ENCODE data around the gene PKMYT1.

PKMYT1 gene

DNA sequence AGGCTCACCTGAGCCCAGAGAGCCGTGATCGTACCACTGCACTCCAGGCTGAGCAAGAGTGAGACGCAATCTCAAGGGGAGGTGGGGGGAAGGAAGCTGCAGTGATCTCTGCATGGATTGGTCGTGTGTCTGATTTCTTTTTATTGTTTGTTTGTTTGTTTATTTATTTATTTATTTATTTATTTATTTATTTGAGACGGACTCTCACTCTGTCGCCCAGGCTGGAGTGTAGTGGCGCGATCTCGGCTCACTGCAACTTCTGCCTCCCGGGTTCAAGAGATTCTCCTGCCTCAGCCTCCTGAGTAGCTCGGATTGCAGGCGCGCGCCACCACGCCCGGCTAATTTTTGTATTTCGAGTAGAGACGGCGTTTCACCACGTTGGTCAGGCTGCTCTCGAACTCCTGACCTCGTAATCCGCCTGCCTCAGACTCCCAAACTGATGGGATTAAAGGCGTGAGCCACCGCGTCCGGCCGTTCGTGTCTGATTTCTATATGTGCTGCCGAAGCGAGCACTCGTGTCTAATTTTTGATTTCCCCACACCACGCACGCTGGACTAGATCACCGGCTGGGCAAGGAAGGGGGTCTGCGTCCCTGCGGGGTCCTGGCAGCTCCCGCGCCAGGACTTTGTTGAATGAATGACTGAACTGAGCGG, 39.5 kb upstream of the PKMYT1 start:
- Histone ChIP-seq H3K27me3 (ENCODE audit: insufficient read depth, low read length, poor library complexity) (no peaks in the 10 kb centered on the region), H3K4me3 (ENCODE audit: low read length) (no peak overlapping the region), H2BK5ac (ENCODE audit: low read length) (peak overlapping the region; percentile 23), H3K79me1 (ENCODE audit: low read length) (peaks cover 8% of the 10 kb centered on the region), H3K4ac (ENCODE audit: low read depth, low read length) (no peak overlapping the region), H2BK120ac (ENCODE audit: low read depth, low read length) (no peak overlapping the region), H3K23ac (ENCODE audit: low read length) (no peak overlapping the region), H2AK5ac (ENCODE audit: low read length) (no peak overlapping the region), H3K4me1 (ENCODE audit: control insufficient read depth, low read depth, low read length) (peaks cover 12% of the 10 kb centered on the region), H3K18ac (ENCODE audit: low read length) (no peak overlapping the region), H2BK15ac (replicated peaks; ENCODE audit: low read depth) (no peak overlapping the region), H3K27ac (ENCODE audit: low read depth, low read length) (no peak overlapping the region), H3K36me3 (ENCODE audit: control insufficient read depth, insufficient read depth, low read length) (peaks cover 2% of the 10 kb centered on the region), H3K79me2 (ENCODE audit: control insufficient read depth, insufficient read depth, low read length) (peaks cover 21% of the 10 kb centered on the region), H4K5ac (ENCODE audit: low read length) (no peak overlapping the region), H3K9ac (ENCODE audit: low read length) (peak overlapping the region; percentile 69), H3K4me2 (ENCODE audit: low read length) (peak overlapping the region; percentile 83), H3K56ac (ENCODE audit: low read length) (peak overlapping the region; percentile 85), H4K8ac (ENCODE audit: low read depth, low read length) (no peak overlapping the region)
- WGBS (ENCODE audit: extremely low coverage, insufficient coverage, low lambda C conversion rate): no CpG with 5 or more reads among the region's 40 CpGs
- DNase-seq: no peak

DNA sequence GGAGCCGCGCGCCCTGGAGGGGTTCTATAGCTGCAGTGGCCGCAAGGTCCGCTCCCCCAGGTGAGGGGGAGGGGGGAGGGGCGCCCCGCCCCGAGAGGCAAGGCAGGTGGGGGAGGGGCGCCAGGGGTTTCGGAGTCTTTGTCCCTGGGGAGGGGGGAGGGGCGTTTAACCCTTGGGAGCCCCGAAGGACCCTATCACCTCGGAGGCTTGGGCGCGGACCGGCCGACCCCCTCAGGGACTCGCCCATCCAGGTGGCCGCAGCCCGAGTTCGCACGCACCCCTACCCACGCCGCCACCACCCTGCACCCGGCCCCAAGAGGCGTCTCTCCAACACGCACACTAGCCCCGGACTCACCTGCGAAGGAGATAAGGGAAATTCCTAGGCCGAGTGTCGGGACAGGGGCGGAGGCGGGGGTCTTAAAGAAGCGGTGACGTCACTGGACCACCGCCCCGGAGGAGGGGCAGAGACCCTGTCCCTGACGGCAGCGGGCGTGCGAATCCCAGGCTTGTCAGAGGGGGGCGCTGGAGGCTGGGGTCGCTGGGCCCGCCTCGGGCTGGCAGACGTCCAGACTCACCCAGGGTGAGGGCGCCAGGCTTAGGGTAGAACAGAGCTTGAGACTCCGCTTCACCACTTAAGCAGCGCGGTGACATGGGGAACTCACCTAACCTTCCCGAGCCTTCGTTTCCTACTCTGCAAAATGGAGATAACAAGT, 37.7 kb upstream of the PKMYT1 start, which contains the start of gene CLDN6:
TSS of gene CLDN6 (minus strand) at position 390 of the 713 bp plus-strand sequence. CDS start 2,162 bp downstream, outside the sequence.
- Histone ChIP-seq H3K79me1 (ENCODE audit: low read length) (peaks cover 6% of the 10 kb centered on the region), H3K56ac (ENCODE audit: low read length) (peak within 1 kb of the TSS; percentile 97), H3K27me3 (ENCODE audit: insufficient read depth, low read length, poor library complexity) (no peaks in the 10 kb centered on the region), H2BK15ac (replicated peaks; ENCODE audit: low read depth) (no peak within 1 kb of the TSS), H3K18ac (ENCODE audit: low read length) (peak within 1 kb of the TSS; percentile 92), H3K4me2 (ENCODE audit: low read length) (peak within 1 kb of the TSS; percentile 94), H3K9ac (ENCODE audit: low read length) (peak within 1 kb of the TSS; percentile 98), H3K4me1 (ENCODE audit: control insufficient read depth, low read depth, low read length) (peaks cover 9% of the 10 kb centered on the region), H2AK5ac (ENCODE audit: low read length) (peak within 1 kb of the TSS; percentile 69), H3K4ac (ENCODE audit: low read depth, low read length) (peak within 1 kb of the TSS; percentile 93), H3K4me3 (ENCODE audit: low read length) (peak within 1 kb of the TSS; percentile 89), H3K36me3 (ENCODE audit: control insufficient read depth, insufficient read depth, low read length) (peaks cover 2% of the 10 kb centered on the region), H3K27ac (ENCODE audit: low read depth, low read length) (peak within 1 kb of the TSS; percentile 81), H4K5ac (ENCODE audit: low read length) (no peak within 1 kb of the TSS), H2BK120ac (ENCODE audit: low read depth, low read length) (no peak within 1 kb of the TSS), H3K79me2 (ENCODE audit: control insufficient read depth, insufficient read depth, low read length) (peaks cover 21% of the 10 kb centered on the region), H3K23ac (ENCODE audit: low read length) (peak within 1 kb of the TSS; percentile 29), H2BK5ac (ENCODE audit: low read length) (peak within 1 kb of the TSS; percentile 84), H4K8ac (ENCODE audit: low read depth, low read length) (no peak within 1 kb of the TSS)
- DNase-seq: peak; percentile 98
- WGBS (ENCODE audit: extremely low coverage, insufficient coverage, low lambda C conversion rate): no CpG with 5 or more reads among the region's 52 CpGs

DNA sequence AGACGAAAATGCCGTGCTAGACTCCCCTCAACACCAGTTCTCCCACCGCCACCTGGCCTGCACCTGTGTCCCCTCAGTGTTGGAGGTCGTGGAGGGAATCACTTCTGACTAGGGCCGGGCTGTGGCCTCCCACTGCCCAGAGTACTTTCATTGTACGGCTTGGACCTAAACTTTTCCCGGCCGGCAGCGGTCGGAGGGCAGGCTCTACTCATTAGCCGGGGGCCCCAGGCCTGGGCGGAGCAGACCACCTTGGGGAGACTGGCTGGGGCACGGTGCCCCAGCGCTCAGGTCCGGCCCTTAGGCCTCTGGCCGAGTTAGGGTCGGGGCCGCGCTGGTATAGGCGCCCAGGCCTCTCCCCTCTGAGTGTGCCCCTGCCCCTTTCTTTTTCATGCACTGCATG, 37.1 kb upstream of the PKMYT1 start:
- H3K4me2 ChIP-seq (ENCODE audit: low read length): peak overlapping the region; percentile 94
- no peak overlapping the region for H2BK120ac ChIP-seq (ENCODE audit: low read depth, low read length)
- peak overlapping the region; percentile 60 for H3K27ac ChIP-seq (ENCODE audit: low read depth, low read length)
- H3K56ac ChIP-seq (ENCODE audit: low read length): peak overlapping the region; percentile 97
- peak overlapping the region; percentile 98 for H3K9ac ChIP-seq (ENCODE audit: low read length)
- peaks cover 3% of the 10 kb centered on the region for H3K4me1 ChIP-seq (ENCODE audit: control insufficient read depth, low read depth, low read length)
- no CpG with 5 or more reads among the region's 20 CpGs for WGBS (ENCODE audit: extremely low coverage, insufficient coverage, low lambda C conversion rate)
- peaks cover 21% of the 10 kb centered on the region for H3K79me2 ChIP-seq (ENCODE audit: control insufficient read depth, insufficient read depth, low read length)
- peak overlapping the region; percentile 93 for H3K4ac ChIP-seq (ENCODE audit: low read depth, low read length)
- H2BK5ac ChIP-seq (ENCODE audit: low read length): peak overlapping the region; percentile 76
- peaks cover 2% of the 10 kb centered on the region for H3K36me3 ChIP-seq (ENCODE audit: control insufficient read depth, insufficient read depth, low read length)
- peak overlapping the region; percentile 29 for H3K23ac ChIP-seq (ENCODE audit: low read length)
- no peaks in the 10 kb centered on the region for H3K27me3 ChIP-seq (ENCODE audit: insufficient read depth, low read length, poor library complexity)
- peak overlapping the region; percentile 70 for H3K18ac ChIP-seq (ENCODE audit: low read length)
- H3K4me3 ChIP-seq (ENCODE audit: low read length): peak overlapping the region; percentile 89
- no peak overlapping the region for H2BK15ac ChIP-seq (replicated peaks; ENCODE audit: low read depth)
- DNase-seq: no peak
- no peak overlapping the region for H4K5ac ChIP-seq (ENCODE audit: low read length)
- no peak overlapping the region for H4K8ac ChIP-seq (ENCODE audit: low read depth, low read length)
- H3K79me1 ChIP-seq (ENCODE audit: low read length): peaks cover 3% of the 10 kb centered on the region
- H2AK5ac ChIP-seq (ENCODE audit: low read length): peak overlapping the region; percentile 69

DNA sequence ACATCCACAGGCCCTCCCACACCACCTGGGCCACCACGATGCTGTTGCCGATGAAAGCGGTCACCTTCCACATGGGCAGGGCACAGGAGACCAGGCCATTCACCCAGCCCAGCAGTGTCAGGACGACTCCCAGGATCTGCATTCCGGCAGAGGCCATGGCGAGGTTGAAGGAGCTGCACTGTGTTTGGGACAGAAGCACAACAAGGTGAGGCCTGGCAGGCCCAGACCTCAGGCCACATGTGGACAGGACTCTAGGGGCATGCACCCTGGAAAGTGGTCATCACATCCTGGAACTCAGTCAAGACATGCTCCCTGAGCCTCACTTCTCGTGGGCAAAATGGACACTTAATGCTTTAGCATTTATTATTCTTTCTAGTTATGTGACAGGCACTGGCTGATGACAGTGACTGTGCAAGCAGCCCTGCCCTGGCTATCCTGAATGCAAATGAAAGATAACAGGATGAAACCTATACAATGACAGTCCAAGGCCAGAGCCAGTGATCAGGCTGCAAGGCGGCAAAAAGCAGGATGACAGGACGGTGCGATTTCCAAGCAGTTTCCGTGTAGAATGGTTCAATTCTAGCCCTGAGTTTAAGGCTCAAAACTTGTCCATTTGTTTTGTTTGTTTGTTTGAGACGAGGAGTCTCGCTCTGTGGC, 35.7 kb upstream of the PKMYT1 start:
- WGBS (ENCODE audit: extremely low coverage, insufficient coverage, low lambda C conversion rate): no CpG with 5 or more reads among the region's 13 CpGs
- Histone ChIP-seq H2BK15ac (replicated peaks; ENCODE audit: low read depth) (no peak overlapping the region), H3K4me1 (ENCODE audit: control insufficient read depth, low read depth, low read length) (no peaks in the 10 kb centered on the region), H4K8ac (ENCODE audit: low read depth, low read length) (no peak overlapping the region), H3K56ac (ENCODE audit: low read length) (no peak overlapping the region), H3K4me2 (ENCODE audit: low read length) (no peak overlapping the region), H3K4me3 (ENCODE audit: low read length) (no peak overlapping the region), H2AK5ac (ENCODE audit: low read length) (no peak overlapping the region), H3K79me1 (ENCODE audit: low read length) (peaks cover 3% of the 10 kb centered on the region), H3K9ac (ENCODE audit: low read length) (peak overlapping the region; percentile 9), H4K5ac (ENCODE audit: low read length) (no peak overlapping the region), H3K27me3 (ENCODE audit: insufficient read depth, low read length, poor library complexity) (no peaks in the 10 kb centered on the region), H3K79me2 (ENCODE audit: control insufficient read depth, insufficient read depth, low read length) (peaks cover 21% of the 10 kb centered on the region), H3K36me3 (ENCODE audit: control insufficient read depth, insufficient read depth, low read length) (peaks cover 2% of the 10 kb centered on the region), H3K18ac (ENCODE audit: low read length) (no peak overlapping the region), H3K27ac (ENCODE audit: low read depth, low read length) (no peak overlapping the region), H3K4ac (ENCODE audit: low read depth, low read length) (no peak overlapping the region), H2BK5ac (ENCODE audit: low read length) (no peak overlapping the region), H3K23ac (ENCODE audit: low read length) (no peak overlapping the region), H2BK120ac (ENCODE audit: low read depth, low read length) (no peak overlapping the region)
- no peak for DNase-seq

DNA sequence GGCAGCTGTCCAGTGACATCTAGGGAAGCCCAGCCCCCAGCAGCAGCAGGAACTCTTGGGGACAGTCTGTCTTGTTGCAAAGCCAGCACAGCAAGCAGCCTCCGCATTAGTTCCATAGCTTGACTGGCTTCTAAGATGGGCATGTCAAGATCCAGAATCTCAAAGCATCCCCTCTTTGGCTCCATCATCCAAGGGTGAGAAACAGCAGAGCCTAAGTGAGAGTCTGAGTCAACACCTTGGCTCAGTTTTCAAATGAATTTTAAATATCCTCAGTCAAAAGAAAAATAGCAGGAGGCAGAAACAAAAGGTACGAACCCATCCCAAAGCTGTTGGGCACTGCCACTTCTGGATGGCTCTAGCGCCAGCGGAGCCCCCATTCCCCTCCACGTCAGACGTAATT, 34.7 kb upstream of the PKMYT1 start:
- no peak overlapping the region for H2BK5ac ChIP-seq (ENCODE audit: low read length)
- no peak overlapping the region for H2BK15ac ChIP-seq (replicated peaks; ENCODE audit: low read depth)
- no peaks in the 10 kb centered on the region for H3K4me1 ChIP-seq (ENCODE audit: control insufficient read depth, low read depth, low read length)
- no peak overlapping the region for H3K9ac ChIP-seq (ENCODE audit: low read length)
- no peak overlapping the region for H4K8ac ChIP-seq (ENCODE audit: low read depth, low read length)
- no peak for DNase-seq
- no peak overlapping the region for H2AK5ac ChIP-seq (ENCODE audit: low read length)
- H3K4me3 ChIP-seq (ENCODE audit: low read length): no peak overlapping the region
- H3K79me2 ChIP-seq (ENCODE audit: control insufficient read depth, insufficient read depth, low read length): peaks cover 17% of the 10 kb centered on the region
- no peak overlapping the region for H4K5ac ChIP-seq (ENCODE audit: low read length)
- no peaks in the 10 kb centered on the region for H3K27me3 ChIP-seq (ENCODE audit: insufficient read depth, low read length, poor library complexity)
- WGBS (ENCODE audit: extremely low coverage, insufficient coverage, low lambda C conversion rate): no CpG with 5 or more reads among the region's 6 CpGs
- H3K18ac ChIP-seq (ENCODE audit: low read length): no peak overlapping the region
- H3K4ac ChIP-seq (ENCODE audit: low read depth, low read length): no peak overlapping the region
- H3K79me1 ChIP-seq (ENCODE audit: low read length): peaks cover 3% of the 10 kb centered on the region
- H3K36me3 ChIP-seq (ENCODE audit: control insufficient read depth, insufficient read depth, low read length): peaks cover 2% of the 10 kb centered on the region
- no peak overlapping the region for H3K23ac ChIP-seq (ENCODE audit: low read length)
- H3K56ac ChIP-seq (ENCODE audit: low read length): no peak overlapping the region
- H3K4me2 ChIP-seq (ENCODE audit: low read length): no peak overlapping the region
- H3K27ac ChIP-seq (ENCODE audit: low read depth, low read length): no peak overlapping the region
- H2BK120ac ChIP-seq (ENCODE audit: low read depth, low read length): no peak overlapping the region

All from mesendoderm (in vitro differentiated cells).